ENCODE measurements around the gene KCNIP4. TPM values are rescaled to one million over a fixed set of nuclear protein-coding genes. Genes with fewer than 3 reads are reported as not detected.

Gene KCNIP4
- total and polyA plus RNA-seq, 2 donors (not counting 1 experiment from before 2014, with no cell fraction given), result not detected

DNA sequence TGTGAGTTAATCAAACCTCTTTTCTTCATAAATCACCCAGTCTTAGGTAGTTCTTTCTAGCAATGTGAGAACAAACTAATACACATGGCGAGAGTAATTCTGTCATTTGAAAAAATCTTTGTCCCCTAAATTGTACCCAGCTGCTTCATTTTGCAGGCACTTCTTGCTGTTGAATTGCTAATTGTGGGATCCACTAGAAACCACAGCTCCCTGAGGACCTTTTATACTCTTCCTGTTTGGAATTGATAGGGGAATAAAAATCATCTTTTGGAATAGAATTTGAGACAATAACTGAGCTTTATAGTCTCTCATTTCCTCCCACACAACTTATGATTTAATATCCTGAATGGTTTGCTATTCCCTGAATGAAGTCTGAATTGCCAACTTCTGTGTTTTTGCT is 1078.1 kb downstream of the KCNIP4 start:
- Histone ChIP-seq H3K9me3 (ENCODE audit: control extremely low read depth in 1 of 3, control insufficient read depth in 2 of 3, insufficient read depth in 1 of 3, low read length in 2 of 3) (no peaks in the 10 kb centered on the region), H3K4me2 (replicated peaks; ENCODE audit: low read depth, low read length, poor library complexity, severe bottlenecking) (no peak overlapping the region), H4K20me1 (ENCODE audit: control insufficient read depth, insufficient read depth, low read length, poor library complexity, severe bottlenecking) (no peaks in the 10 kb centered on the region), H3K4me1 (ENCODE audit: control insufficient read depth in 2 of 2, insufficient read depth in 2 of 2, low read length in 2 of 2) (no peaks in the 10 kb centered on the region), H3K36me3 (replicated peaks in 1 of 2; ENCODE audit: control extremely low read depth in 1 of 2, control insufficient read depth in 1 of 2, extremely low read depth in 1 of 2, insufficient read depth in 2 of 2, low read length in 1 of 2) (no peaks in the 10 kb centered on the region), H3K9ac (ENCODE audit: low read length) (no peak overlapping the region), H3K27me3 (replicated peaks in 1 of 4; ENCODE audit: control extremely low read depth in 1 of 4, control insufficient read depth in 3 of 4, insufficient read depth in 4 of 4, low read length in 3 of 4) (no peaks in the 10 kb centered on the region), H3K4me3 (ENCODE audit: control extremely low read depth in 1 of 5, extremely low read depth in 1 of 5, insufficient read depth in 1 of 5, low read depth in 2 of 5, low read length in 4 of 5) (no peak overlapping the region), H3K79me2 (ENCODE audit: control insufficient read depth, insufficient read depth, low read length) (no peaks in the 10 kb centered on the region), H2AFZ (ENCODE audit: insufficient read depth, low read depth, low read length, poor library complexity, severe bottlenecking) (no peak overlapping the region), H3K27ac (ENCODE audit: low read length in 2 of 2) (no peak overlapping the region)
- no peak overlapping the region for H3K4me3 Mint-ChIP-seq
- WGBS (ENCODE audit: insufficient coverage), result no CpG with 5 or more reads among the region's 1 CpG
- intact Hi-C loops (cut with micrococcal nuclease), result no loop called here
- POLR2A ChIA-PET, result no interaction called here
- CTCF ChIA-PET, result no interaction called here
- no peaks in the 10 kb centered on the region for H3K9me3 Mint-ChIP-seq (ENCODE audit: insufficient read depth)
- DNase-seq, result no peak
- H3K27me3 Mint-ChIP-seq, result no peaks in the 10 kb centered on the region
- H3K4me1 Mint-ChIP-seq, result no peaks in the 10 kb centered on the region
- TF ChIP-seq, protein P1, sequence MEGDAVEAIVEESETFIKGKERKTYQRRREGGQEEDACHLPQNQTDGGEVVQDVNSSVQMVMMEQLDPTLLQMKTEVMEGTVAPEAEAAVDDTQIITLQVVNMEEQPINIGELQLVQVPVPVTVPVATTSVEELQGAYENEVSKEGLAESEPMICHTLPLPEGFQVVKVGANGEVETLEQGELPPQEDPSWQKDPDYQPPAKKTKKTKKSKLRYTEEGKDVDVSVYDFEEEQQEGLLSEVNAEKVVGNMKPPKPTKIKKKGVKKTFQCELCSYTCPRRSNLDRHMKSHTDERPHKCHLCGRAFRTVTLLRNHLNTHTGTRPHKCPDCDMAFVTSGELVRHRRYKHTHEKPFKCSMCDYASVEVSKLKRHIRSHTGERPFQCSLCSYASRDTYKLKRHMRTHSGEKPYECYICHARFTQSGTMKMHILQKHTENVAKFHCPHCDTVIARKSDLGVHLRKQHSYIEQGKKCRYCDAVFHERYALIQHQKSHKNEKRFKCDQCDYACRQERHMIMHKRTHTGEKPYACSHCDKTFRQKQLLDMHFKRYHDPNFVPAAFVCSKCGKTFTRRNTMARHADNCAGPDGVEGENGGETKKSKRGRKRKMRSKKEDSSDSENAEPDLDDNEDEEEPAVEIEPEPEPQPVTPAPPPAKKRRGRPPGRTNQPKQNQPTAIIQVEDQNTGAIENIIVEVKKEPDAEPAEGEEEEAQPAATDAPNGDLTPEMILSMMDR (IDR thresholded peaks at IDR 0.05), result no peak
- no peak for TF ChIP-seq EZH2 (IDR thresholded peaks at IDR 0.05; ENCODE audit: borderline replicate concordance, insufficient read depth, low read depth, low read length, poor library complexity, severe bottlenecking)
- H3K27ac Mint-ChIP-seq, result no peak overlapping the region
- no peak for ATAC-seq (ENCODE audit: low read depth)

DNA sequence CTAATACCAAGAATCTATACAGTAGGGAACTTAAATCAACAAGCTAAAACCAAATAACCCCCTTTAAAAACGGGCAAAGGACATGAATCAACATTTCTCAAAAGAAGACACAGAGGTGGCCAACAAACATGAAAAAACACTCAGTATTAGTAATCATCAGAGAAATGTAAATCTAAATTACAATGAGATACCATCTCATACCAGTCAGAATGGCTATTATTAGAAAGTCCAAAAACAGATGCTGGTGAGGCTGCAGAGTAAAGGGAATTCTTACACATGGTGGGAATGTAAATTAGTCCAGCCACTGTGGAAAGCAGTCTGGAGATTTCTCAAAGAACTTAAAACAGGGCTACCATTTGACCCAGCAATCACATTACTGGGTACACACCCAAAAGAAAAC is 1080.5 kb downstream of the KCNIP4 start:
- Histone ChIP-seq H2AFZ (ENCODE audit: insufficient read depth, low read depth, low read length, poor library complexity, severe bottlenecking) (no peak overlapping the region), H3K9ac (ENCODE audit: low read length) (no peak overlapping the region), H3K9me3 (ENCODE audit: control extremely low read depth in 1 of 3, control insufficient read depth in 2 of 3, insufficient read depth in 1 of 3, low read length in 2 of 3) (no peaks in the 10 kb centered on the region), H3K27me3 (replicated peaks in 1 of 4; ENCODE audit: control extremely low read depth in 1 of 4, control insufficient read depth in 3 of 4, insufficient read depth in 4 of 4, low read length in 3 of 4) (no peaks in the 10 kb centered on the region), H3K4me1 (ENCODE audit: control insufficient read depth in 2 of 2, insufficient read depth in 2 of 2, low read length in 2 of 2) (no peaks in the 10 kb centered on the region), H3K4me3 (ENCODE audit: control extremely low read depth in 1 of 5, extremely low read depth in 1 of 5, insufficient read depth in 1 of 5, low read depth in 2 of 5, low read length in 4 of 5) (no peak overlapping the region), H3K27ac (ENCODE audit: low read length in 2 of 2) (no peak overlapping the region), H3K79me2 (ENCODE audit: control insufficient read depth, insufficient read depth, low read length) (no peaks in the 10 kb centered on the region), H4K20me1 (ENCODE audit: control insufficient read depth, insufficient read depth, low read length, poor library complexity, severe bottlenecking) (no peaks in the 10 kb centered on the region), H3K4me2 (replicated peaks; ENCODE audit: low read depth, low read length, poor library complexity, severe bottlenecking) (no peak overlapping the region), H3K36me3 (replicated peaks in 1 of 2; ENCODE audit: control extremely low read depth in 1 of 2, control insufficient read depth in 1 of 2, extremely low read depth in 1 of 2, insufficient read depth in 2 of 2, low read length in 1 of 2) (no peaks in the 10 kb centered on the region)
- Mint-ChIP-seq H3K27ac (no peak overlapping the region), H3K4me1 (no peaks in the 10 kb centered on the region), H3K4me3 (no peak overlapping the region), H3K9me3 (ENCODE audit: insufficient read depth) (no peaks in the 10 kb centered on the region), H3K27me3 (no peaks in the 10 kb centered on the region)
- ATAC-seq (ENCODE audit: low read depth) (no peak), DNase-seq (no peak)
- CTCF ChIA-PET, result no interaction called here
- POLR2A ChIA-PET, result no interaction called here
- no peak for TF ChIP-seq EZH2 (IDR thresholded peaks at IDR 0.05; ENCODE audit: borderline replicate concordance, insufficient read depth, low read depth, low read length, poor library complexity, severe bottlenecking)
- intact Hi-C loops (cut with micrococcal nuclease), result no loop called here
- no CpG with 5 or more reads among the region's 1 CpG for WGBS (ENCODE audit: insufficient coverage)
